Nephron progenitor cell (in vitro differentiated cells): ENCODE data around the gene SCYGR1.

Experiments used
- DNase-seq: peaks from one replicate; pipeline ENCODE4 v3.0.0; 2021
- H3K27ac Mint-ChIP-seq: 2 replicates; pipeline ENCODE4 v1.8.0; 2021; ENCODE audit warnings: mild to moderate bottlenecking, moderate library complexity, mixed read lengths
- H3K27me3 Mint-ChIP-seq: 2 replicates; pipeline ENCODE4 v1.8.0; 2021; ENCODE audit warnings: mild to moderate bottlenecking, low read depth, mixed read lengths; ENCODE audit not compliant: poor library complexity
- H3K36me3 Mint-ChIP-seq: 2 replicates; pipeline ENCODE4 v1.8.0; 2021; ENCODE audit warnings: low read depth, mixed read lengths
- H3K4me1 Mint-ChIP-seq: 2 replicates; pipeline ENCODE4 v1.8.0; 2021; ENCODE audit warnings: mixed read lengths
- H3K4me3 Mint-ChIP-seq: 2 replicates; pipeline ENCODE4 v1.8.0; 2021; ENCODE audit warnings: mild to moderate bottlenecking, moderate library complexity, mixed read lengths
- H3K9me3 Mint-ChIP-seq: 2 replicates; pipeline ENCODE4 v1.8.0; 2021; ENCODE audit warnings: mild to moderate bottlenecking, moderate library complexity, mixed read lengths
- TF ChIP-seq, protein P1 (sequence below): fragments of 200-600 bp; sonication (generic); IDR thresholded peaks from 2 replicates; pipeline ENCODE4 v1.5.0; 2021; ENCODE audit warnings: antibody characterized with exemption

Gene SCYGR1

DNA sequence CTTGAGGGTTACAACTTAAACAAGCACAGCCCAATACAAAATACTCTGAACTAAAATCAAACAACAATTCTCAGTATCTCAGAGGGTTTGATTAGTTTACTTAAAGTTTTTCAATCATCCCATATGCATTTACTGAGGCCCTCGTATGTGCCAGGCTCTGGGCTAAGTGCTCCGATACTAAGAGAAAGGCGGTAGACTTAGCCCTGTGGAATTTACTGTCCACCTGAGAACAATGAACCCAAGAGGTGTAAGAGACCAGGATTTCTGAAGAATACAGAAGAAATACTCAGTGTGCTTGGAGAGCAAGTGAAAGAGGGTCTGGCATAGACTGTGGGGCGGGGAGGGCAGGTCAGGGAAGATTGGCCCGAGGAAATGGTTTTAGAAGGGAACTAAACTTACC is 25.1 kb upstream of the SCYGR1 start:
- Mint-ChIP-seq H3K27ac (no peak overlapping the region), H3K4me1 (no peaks in the 10 kb centered on the region), H3K9me3 (no peaks in the 10 kb centered on the region), H3K4me3 (no peak overlapping the region), H3K36me3 (no peaks in the 10 kb centered on the region), H3K27me3 (no peaks in the 10 kb centered on the region)
- no peak for DNase-seq
- TF ChIP-seq, protein P1, sequence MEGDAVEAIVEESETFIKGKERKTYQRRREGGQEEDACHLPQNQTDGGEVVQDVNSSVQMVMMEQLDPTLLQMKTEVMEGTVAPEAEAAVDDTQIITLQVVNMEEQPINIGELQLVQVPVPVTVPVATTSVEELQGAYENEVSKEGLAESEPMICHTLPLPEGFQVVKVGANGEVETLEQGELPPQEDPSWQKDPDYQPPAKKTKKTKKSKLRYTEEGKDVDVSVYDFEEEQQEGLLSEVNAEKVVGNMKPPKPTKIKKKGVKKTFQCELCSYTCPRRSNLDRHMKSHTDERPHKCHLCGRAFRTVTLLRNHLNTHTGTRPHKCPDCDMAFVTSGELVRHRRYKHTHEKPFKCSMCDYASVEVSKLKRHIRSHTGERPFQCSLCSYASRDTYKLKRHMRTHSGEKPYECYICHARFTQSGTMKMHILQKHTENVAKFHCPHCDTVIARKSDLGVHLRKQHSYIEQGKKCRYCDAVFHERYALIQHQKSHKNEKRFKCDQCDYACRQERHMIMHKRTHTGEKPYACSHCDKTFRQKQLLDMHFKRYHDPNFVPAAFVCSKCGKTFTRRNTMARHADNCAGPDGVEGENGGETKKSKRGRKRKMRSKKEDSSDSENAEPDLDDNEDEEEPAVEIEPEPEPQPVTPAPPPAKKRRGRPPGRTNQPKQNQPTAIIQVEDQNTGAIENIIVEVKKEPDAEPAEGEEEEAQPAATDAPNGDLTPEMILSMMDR, result no peak

DNA sequence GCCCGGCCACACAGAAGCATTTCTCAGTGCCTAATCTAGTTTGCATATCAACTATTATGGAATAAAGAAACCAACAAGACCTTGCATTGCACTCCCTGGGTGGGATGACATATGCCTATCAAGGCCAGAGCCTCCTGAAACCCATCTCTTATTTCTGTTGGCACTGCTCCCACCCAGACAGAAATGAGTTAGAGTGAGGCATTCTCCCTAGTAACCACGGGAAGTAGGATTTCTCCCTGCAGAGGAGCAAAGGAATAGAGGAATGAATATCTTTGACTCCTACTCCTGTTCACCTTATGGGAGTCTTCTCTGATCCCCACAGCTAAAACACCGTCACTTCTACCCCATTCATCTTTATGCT is 24.2 kb upstream of the SCYGR1 start:
- Mint-ChIP-seq H3K4me1 (peaks cover 6% of the 10 kb centered on the region), H3K36me3 (no peaks in the 10 kb centered on the region), H3K9me3 (no peaks in the 10 kb centered on the region), H3K27me3 (no peaks in the 10 kb centered on the region), H3K4me3 (no peak overlapping the region), H3K27ac (no peak overlapping the region)
- DNase-seq, result no peak
- TF ChIP-seq, protein P1, result no peak

DNA sequence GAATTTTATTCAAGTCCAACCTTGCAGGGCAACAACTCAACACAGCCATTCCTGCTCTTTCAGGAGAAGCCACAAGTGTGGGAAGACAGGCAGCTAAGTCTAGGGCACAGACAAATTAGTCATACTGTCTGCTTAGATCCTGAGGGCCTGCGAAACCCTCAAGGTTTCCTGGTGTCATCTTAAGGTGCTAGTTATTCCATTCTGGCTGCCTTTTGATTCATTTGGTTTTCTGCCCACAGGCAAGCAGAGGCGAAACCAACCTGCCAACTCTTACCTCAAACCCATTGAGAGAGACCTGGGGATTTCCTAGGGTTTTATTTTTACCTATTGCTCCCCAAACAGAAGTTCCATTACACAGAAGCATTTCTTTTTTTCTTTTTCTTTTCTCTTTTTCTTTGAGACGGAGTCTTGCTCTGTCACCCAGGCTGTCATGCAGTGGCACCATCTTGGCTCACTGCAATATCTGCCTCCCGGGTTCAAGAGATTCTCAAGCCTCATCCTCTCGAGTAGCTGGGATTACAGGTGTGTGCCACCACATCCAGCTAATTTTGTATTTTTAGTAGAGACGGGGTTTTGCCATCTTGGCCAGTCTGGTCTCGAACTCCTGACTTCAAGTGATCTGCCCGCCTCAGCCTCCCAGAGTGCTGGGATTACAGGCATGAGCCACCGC is 23.7 kb upstream of the SCYGR1 start:
- no peaks in the 10 kb centered on the region for H3K27me3 Mint-ChIP-seq
- no peaks in the 10 kb centered on the region for H3K36me3 Mint-ChIP-seq
- no peak overlapping the region for H3K27ac Mint-ChIP-seq
- H3K4me1 Mint-ChIP-seq, result peaks cover 11% of the 10 kb centered on the region
- TF ChIP-seq, protein P1, result no peak
- no peak for DNase-seq
- no peak overlapping the region for H3K4me3 Mint-ChIP-seq
- H3K9me3 Mint-ChIP-seq, result no peaks in the 10 kb centered on the region

DNA sequence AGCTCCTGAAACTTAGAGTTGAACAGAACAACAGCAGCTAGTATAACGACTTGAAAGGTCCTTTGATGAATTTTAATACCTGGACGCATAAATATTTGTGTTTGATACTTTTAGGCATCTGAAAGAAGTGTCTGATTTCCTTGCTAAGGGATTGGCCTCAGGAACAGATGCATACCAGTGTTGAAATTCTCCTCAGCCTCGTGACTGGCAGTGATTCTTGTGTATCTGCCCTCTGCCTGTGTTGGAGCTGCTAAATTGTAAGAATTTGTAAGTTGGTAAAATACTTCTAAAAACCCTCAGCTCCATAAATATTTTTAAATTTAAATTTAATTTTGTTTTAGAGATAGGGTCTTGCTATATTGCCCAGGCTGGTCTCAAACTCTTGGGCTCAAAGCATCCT is 22.4 kb upstream of the SCYGR1 start:
- no peaks in the 10 kb centered on the region for H3K27me3 Mint-ChIP-seq
- no peaks in the 10 kb centered on the region for H3K36me3 Mint-ChIP-seq
- no peak for DNase-seq
- peaks cover 17% of the 10 kb centered on the region for H3K4me1 Mint-ChIP-seq
- H3K9me3 Mint-ChIP-seq, result no peaks in the 10 kb centered on the region
- TF ChIP-seq, protein P1, result no peak
- H3K4me3 Mint-ChIP-seq, result no peak overlapping the region
- no peak overlapping the region for H3K27ac Mint-ChIP-seq

DNA sequence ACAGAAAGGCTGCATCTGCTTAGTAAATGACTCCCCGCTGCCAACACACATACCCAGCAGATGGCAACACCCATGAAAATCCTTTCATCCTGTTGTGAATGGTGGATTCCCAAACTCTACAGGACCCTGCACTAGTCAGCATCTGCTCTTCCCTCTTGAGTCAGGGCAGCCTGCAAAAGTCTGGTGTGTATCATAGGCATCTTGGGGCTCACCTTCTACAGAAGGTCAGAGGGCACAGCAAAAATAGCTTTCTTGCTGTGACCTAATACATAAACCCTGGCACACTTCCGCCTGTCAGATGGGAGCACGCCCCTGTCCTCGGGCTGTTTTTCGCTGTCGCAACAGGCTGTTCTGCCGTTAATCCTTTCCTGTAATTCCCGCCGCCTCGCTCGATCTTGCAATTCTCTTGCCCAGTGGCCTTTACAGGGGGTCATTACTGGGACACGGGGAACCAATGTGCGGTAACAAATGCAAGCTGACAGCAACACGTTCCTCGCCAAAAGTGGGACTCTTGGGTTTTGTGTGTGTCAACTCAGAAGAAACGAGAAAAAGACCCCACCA is 19.9 kb upstream of the SCYGR1 start:
- no peak for DNase-seq
- Mint-ChIP-seq H3K36me3 (no peaks in the 10 kb centered on the region), H3K4me1 (peaks cover 17% of the 10 kb centered on the region), H3K4me3 (no peak overlapping the region), H3K27ac (no peak overlapping the region), H3K27me3 (no peaks in the 10 kb centered on the region), H3K9me3 (no peaks in the 10 kb centered on the region)
- TF ChIP-seq, protein P1, result no peak
